EL (cell line): ENCODE measurements around the gene RAPGEF1.
"Not testable (repeated sequence)": the region's sequence is repeated elsewhere in the genome, so short reads cannot be mapped to it uniquely, and the experiment has no call there.

Experiments used
- DNase-seq: peaks from one replicate; pipeline ENCODE4 v3.0.0-alpha.2; 2016

The RAPGEF1 gene

DNA sequence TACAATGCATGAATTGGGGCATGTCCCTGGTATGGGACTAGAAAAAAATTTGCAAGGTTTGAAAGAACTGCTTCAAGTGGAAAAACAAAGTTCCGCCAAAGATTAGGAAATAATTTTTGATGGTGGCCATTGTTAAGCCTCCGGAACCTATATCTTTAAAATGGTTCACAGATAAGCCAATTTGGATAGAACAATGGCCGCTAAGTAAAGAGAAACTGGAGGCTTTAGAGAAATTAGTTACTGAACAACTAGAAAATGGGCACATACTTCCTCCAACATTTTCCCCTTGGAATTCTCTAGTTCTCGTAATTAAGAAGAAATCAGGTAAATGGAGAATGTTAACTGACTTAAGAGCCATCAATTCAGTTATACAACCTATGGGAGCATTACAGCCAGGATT lies 56.8 kb downstream of the RAPGEF1 start:
- not testable (repeated sequence) for DNase-seq

DNA sequence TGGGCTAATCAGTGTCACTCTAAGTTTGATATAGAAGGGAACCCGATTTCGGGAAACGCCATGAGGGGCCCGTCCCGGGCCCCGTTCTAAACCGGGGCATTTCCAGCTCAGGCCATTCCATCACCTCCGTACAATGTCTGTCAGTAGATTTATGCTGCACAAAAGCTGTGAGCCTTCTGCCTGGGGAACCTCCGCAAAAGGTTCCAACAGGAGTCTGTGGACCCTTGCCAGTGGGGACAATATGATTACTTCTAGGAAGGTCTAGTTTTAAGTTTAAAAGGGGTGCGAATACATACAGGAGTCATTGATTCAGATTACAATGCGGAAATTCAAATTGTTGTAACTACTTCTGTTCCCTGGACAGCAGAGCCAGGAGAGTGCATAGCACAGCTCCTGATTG lies 57.6 kb downstream of the RAPGEF1 start:
- DNase-seq, result no peak

DNA sequence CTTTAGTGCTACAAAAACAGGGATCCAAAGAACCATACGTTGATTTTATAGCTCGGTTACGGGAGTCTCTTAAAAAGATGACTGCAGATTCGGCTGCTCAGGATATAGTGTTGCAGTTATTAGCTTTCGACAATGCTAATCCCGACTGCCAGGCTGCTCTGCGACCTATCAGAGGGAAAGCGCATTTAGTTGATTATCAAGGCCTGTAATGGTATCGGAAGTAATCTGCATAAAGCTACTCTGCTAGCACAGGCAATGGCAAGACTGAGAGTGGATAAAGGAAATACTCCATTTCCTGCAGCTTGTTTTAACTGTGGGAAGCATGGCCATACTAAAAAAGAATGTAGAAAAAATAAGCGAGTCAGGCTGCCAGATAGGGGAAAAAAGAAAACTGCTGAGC lies 58.0 kb downstream of the RAPGEF1 start:
- not testable (repeated sequence) for DNase-seq

DNA sequence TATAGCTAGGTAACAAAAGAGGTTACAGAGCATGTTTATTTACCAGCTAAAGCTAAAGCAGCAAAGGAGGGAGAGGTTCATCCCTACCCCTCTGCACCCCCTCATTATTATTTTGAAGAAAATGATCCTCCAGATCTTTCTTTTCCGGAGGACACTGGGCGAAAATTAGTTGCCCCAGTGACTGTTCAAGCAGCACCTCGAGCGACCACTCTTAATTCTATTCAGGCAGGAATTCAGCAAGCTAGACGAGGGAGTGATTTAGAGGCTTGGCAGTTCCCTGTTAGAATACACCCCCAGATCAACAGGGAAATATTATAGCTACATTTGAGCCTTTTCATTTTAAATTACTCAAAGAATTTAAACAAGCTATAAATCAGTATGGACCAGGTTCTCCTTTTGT lies 58.8 kb downstream of the RAPGEF1 start:
- DNase-seq, result not testable (repeated sequence)

DNA sequence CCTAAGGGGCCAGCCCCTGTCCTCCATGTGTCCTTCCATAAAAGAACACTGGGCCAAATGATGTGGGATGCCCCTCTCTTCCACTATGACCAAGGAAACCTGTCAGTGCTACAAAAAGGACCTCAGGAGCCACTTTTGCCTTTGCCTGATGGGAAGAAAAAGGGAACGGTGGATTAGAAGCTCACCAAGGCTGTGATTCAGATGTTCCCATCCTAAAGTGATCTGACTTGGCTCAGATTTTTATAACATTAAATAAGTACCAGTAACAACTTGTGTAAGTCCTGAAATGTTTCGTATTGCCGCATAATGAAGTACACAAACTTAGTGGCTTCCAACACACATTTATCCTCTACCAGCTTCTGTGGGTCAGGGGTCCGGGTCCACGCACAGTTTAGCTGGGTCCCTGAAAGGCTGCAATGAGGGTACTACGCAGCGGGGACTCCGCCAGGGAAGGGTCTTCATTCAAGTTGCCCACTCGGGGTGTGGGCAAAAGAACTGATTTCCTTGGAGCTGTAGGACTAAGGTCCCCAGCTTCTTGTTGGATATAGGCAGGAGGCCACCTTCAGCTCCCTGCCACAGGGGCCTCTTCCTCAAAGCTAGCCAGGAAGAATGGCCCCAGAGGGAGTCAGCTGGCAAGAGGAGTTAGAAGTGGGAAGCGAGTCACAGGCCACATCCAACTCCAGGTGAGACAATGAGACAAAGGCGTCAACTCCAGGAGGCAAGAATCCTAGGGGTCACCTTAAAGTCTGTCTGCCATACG lies 60.4 kb downstream of the RAPGEF1 start:
- DNase-seq, result no peak

DNA sequence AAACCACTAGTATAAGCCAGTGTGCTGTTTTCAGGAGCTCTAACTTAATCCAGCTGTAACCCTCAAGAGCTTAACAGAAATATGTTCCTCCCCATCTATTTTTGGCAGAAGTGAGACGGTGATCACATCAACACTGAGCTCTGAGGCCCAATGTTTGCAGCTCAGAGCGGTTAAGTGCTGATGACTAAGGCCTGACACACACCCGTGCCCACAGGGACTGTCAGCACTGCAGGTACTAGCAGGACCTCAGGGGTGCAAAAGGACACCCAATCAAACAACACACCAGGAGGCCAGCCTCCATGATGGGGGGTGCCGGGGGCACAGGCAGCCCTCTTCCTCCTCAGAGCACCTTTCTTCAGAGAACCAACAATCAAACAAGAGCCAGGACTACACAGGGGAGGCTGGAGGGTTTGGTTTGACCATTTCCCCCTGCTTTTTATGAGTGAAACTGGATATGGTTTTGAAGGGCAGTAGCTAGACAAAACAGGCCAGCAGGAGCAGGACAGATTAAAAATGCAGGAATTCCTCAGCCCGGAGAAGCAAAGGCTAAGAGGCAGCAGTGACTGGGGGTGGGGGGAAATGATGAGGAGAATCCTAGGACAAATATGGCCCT lies 61.3 kb downstream of the RAPGEF1 start:
- DNase-seq, result peak; percentile 95

DNA sequence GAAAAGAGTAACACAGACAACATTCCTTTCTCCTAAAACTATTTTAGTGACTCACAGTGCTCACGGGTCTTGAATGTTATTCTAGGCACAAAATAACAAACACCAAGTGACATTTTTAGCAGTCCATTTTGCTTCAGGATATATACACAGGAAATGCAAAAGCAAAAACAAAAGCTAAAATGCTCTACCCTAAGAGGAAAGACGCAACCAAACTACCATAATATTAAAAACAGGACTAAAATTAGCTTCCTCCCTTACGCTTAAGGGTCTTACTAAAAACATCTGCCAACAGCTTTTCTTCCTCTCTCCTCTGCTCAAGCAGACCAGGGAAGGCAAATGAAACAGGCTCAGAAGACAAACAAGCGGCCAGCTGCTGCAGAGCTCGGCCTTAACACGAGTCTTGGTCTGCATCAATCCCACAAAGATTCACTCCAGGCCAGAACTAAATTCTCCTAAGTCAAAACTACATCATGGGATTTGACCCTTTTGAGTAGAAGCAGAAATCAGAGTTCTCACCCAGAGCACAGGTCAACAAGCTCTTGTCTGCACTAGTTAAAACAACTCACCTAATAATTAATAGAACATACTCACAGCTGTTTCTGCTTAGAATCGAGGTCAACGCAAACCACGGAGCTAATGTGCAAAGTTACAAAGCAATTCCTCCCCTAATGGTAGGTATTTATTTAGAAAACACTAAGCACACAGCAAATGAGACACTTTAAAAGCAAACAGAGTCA lies 62.3 kb downstream of the RAPGEF1 start:
- DNase-seq, result peak; percentile 82

DNA sequence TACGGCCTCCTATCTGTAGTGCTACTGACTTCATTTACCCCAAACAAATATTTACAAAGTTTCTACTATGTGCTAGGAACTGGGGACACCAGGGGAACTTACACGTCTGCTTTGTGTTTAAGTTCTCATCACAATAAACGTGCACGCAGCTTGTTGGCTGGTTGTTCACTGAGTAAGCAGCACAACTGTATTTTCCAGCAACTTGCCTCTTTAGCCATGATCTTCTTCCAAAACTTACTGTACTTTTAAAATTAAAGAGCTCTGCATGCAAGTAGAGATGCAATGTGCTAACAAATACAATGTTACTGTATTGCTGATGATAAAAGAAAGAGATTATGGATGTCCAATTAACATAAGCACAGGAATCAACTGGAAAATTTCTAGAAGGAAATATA lies 62.8 kb downstream of the RAPGEF1 start:
- no peak for DNase-seq

DNA sequence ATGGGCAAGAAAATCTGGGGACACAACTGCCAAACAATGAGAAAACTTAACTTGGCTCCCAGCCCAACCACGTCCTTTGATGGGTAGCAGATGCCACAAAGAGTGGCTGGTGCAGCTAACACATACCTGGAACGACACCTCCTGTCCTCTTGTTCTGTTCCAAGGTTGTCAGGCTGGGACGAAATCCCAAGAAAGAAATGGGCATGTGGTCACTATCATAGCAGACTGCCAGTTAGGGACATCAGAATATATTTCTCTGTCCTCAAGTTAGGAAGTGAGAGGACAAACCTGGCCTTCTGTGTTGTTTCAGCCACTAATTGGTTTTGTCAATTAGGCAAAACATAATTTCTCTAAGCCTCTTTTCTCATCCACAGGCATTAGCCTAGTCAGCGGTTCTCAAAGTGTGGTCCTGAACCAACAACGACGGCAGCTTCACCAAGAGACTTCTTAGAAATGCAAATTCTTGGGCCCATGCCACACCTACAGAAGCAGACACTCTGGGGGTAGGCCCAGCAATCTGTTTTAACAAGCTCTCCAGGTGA lies 63.4 kb downstream of the RAPGEF1 start:
- no peak for DNase-seq

DNA sequence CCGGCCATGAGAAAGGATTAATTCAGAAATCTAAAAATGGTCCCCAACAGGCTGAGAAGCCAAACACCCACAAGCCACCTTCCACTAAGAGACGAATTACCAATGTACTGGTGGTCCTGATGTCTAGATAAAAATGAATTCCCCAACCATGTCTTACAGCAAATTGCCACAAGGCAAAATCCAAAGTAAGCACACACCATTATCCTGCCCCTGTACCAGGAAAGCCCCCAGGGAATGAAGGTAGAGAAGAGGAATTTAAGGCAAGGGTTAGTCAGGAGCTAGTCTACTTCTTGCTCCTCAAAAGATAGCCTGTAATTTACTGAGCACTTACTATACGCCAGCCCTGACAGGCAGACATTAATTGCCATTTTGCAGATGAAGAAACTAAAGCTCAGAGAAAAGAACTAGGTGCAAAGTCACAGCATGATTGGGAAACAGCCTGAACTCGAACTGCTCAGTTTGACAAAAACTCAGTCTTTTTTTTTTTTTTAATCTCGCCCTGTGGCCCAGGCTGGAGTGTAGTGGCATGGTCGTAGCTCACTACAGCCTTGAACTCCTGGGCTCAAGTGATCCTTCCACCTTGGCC lies 64.3 kb downstream of the RAPGEF1 start:
- DNase-seq, result no peak

DNA sequence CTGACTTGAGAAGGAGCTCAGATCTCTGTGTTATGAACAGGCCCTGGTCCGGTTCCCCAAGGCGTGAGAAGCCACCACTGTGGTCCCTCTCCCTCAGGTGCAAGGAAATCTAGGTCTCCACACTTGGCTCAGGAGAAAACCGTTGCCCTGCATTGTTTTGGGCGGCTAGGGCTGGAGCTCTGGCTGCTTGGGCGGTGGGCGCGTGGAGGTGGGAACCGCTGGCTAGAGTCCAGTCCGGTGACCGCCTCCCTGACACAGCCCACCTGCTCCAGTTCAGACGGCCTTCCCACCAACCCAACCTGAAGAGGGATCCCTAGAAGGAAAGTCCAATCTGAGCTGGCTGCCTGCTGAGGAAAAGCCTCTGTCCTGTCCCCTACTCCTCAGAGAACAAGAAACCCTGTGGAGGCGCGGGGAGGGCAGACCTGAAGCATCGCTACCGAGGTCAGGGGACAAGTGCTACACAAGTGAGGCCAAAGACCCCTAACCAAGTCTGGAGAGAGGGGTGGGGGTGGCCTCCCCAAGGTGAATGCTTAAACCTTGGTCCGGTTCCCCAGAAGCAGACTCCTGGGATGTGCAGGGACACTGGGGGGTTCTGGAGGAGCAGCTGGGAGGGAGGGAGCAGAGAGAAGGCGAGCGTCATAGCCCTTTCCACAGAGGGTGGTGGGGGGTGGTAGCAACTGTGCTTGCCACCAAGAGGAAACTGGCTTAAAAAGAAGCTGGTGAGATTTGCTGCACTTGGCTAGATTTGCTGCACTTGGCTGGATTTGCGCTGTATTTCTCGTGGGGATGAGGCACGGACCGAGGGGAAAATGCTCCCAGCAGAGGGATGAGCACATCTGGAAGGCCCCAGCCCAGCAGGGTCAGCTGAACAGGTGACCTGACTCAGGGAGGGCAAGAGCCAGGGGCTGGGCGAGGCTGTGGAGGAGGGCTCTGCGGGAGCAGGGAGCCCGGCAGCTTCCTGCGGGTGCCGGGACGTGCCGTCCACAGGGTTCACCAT lies 65.2 kb downstream of the RAPGEF1 start:
- no peak for DNase-seq

DNA sequence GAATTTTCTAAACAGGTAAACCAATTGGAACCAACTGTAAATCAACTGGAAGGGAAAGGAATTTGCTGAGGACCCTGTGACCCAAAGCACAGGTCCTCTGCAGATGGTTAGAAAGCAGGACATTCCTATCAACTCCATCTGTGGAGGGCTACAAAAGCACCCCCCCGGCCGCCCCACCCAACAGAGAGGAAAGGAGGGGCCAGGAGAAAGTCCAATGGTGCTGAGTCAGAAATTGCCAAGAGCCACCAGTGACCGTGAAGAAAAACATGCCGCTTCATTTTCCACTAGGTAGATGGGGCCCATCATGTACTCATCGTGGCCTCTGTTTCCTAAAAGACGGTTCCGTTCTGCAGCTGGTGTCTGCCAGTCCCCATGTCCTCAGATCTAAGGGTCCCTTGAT lies 66.3 kb downstream of the RAPGEF1 start:
- DNase-seq, result no peak

DNA sequence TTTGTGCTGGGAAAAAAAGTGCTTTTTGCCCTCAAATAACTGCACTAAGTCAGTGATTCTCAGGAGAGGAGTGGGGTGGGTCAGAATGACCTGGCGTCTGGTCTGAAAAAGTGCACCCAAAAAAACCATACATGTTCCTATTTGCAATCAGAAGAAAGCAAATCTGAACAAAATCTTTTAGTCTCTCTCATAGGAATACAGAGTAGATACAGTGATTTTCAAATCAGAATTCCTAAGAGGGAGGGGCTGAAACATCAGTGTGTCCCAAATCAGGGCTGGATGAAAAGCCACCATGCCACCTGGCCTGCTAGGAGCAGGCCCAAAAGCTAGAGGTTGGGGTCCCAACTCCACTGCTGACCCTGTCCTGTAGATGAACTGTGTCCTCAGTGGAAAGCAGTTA lies 66.8 kb downstream of the RAPGEF1 start:
- no peak for DNase-seq

DNA sequence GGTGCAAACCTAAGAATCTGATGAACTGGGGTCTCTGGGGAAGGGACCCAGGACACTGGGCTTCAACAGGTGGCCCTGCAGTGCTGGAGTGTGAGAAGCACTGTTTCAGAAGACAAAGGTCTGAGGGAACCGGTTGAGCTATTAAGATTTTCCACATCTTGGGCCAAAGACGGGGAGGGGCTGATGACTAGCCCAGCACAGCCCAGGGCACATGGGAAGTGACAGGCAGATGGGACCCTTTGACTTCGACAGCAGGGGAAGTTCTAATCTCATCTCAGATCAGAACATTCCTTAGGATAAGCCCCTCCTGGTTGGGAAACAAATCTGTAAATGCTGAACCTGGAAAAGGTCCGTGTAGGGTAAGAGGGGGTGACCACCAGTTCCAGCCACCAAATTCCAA lies 67.4 kb downstream of the RAPGEF1 start:
- no peak for DNase-seq

DNA sequence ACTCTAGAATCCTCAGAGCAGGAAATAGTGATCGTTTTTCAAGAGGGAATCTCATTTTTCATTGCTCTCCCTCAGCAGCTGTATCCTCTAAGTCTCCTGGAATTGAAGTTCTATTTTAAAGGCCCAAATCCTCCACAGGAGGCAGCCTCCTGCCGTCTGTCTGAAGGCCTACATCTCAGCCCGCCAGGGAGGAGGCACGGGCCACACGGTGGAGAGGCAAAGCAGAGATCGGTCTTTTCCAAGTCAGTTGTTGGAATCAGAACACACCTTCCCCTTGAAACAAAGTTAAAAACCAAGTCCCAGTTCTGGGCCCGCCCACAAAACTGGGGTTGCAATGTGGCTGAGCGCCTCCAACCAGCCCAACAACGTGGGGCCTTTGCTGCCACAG lies 68.7 kb downstream of the RAPGEF1 start:
- no peak for DNase-seq

DNA sequence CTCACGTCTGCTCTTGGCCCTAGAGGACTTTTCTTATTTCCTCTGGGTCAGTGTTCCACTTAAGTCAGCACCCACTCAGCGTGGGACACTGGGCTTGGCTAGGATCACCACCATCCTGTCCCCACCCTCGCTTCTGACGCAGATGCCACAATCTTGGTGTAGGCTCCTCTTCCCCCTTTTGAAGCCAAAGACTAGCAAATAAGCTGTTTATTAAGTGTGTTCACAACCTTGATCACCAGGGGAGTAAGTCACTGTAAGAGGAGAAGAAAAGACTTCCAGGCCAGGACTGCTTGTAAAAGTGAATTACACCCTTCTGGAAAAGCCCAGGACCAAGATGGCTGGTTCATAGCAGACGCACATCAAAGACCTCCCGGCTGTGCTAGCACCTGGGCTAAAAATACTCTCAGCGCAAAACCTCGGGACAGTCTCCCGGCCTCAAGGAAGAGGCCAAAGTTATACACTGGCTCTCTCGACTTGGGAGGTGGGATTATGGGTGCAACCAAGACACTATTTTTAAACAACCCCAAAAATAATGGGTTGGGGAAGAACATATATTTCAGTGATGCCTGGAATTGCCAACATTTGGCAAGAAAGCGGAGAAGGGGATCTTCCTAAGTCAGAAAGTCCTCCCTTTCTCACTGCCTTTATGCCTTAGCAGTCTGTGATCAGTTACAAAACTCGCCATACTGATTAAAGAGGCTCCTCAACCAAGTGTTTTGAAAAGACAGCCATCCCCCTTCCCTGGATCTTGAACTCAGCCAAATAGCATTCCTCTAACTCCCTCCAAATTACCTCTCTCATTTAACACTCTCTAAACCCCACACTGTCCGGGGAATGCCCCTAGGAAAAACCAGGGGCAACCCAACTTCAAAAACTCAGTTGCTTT lies 69.4 kb downstream of the RAPGEF1 start:
- DNase-seq, result no peak

DNA sequence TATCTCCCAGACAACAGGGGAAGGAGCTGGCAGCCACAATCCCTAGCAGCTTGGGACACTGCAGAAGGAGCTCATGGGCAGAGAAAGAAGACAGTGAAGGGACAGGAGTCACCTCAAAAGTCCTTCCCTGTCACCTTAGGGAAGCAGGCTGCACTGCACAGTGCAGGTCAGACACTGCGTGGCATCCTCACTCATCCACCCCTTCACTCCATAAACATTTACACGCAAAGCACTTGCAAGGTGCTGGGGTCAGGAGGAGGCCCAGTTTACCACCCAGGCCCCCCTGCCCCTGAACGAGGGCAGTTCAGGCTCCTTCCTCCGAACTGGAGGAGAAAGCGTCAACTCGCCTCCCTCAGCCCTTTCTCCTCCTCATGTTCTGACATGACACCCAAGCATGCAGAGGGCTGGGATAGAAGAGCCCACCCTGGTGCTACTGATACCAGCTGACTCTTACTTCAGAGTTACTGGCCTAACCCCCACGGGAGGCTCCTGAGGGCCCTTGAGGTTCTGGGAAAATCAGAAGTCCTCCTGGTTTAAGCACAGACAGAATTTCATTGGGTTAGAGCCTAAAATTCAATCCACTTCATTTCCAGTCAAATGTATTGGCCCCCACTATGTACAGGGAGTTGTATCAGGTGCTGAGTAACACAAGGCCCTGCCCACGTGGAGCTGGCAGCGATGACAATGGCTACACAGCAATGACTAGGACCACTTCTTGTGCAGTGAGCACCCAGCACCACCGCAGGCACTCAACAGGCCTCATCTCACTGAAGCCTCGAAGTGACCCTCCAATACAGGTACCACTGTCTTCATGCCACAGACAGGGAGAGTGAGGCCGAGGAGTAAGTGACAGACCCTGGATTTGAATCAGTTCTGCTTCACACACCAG lies 70.4 kb downstream of the RAPGEF1 start:
- DNase-seq, result no peak

DNA sequence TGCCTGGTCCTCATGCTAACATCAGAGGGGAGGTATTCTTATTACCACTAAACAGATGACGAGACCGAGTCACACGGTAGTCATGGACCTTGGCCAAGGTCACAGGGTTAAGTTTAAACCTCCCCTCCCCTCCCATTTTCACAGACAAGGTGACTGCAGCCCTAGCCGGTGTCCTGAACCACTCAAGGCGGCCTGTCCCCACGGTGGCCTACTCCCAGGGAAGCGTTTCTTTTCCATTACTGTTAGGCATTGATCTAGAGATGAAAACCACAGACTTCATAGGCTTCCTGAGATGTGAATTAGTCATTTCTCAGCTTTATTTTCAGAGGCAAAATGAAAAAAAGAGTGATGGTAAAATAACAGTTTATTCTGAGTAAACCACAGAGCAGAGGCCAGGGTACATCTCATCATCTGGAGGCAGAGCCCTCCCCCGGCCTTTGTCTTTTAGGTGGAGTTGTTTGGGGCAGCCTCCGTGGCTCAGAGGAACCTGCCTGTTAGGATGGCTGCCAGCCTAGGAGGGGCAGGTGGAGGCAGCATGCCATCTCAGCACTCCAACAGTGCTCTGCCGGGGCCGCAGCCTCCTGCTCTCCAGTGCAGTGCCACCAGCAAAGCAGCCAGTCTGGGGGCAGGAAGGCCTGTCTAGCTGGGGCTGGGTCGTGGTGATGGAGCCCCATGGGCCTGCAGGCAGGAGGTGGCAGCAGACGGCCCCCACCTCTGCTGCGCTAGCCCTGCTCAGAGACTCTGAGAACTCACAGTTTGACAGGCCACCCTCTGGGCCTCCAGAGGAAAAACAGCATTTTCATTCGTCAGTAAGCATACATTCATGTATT lies 71.2 kb downstream of the RAPGEF1 start:
- DNase-seq, result peak; percentile 75

DNA sequence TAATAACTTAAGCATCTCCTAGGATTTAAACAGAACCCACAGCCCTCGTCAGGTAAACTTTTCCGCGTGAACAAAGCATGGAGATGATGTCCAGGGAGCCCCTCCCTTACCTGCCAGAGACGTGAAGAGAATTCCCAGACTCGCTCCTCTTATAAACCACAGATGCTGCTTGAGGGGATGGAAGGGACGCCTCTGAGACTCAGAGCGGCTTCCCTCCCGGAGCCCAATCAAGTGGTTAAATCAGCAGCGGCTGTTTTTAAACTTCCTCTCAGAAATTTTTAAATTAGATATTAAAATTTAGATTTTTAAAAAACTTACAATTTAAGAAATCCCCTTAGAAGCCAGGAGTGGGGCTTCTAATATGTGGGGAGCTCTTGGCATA lies 71.8 kb downstream of the RAPGEF1 start:
- DNase-seq, result no peak
